Airway epithelial cell (primary cell): ENCODE results near the gene ARHGAP15. TPM values are rescaled to one million over a fixed set of nuclear protein-coding genes. Genes with fewer than 3 reads are reported as not detected.

Source experiments
- total RNA-seq: library from RNA; depleted of rRNA; stranded (reverse); fragments of >200 nt; gene quantifications from 2 replicates; pipeline ENCODE4 v1.2.3, GENCODE V29; 2015

Gene ARHGAP15
- not detected in 2 replicates for total RNA-seq

DNA sequence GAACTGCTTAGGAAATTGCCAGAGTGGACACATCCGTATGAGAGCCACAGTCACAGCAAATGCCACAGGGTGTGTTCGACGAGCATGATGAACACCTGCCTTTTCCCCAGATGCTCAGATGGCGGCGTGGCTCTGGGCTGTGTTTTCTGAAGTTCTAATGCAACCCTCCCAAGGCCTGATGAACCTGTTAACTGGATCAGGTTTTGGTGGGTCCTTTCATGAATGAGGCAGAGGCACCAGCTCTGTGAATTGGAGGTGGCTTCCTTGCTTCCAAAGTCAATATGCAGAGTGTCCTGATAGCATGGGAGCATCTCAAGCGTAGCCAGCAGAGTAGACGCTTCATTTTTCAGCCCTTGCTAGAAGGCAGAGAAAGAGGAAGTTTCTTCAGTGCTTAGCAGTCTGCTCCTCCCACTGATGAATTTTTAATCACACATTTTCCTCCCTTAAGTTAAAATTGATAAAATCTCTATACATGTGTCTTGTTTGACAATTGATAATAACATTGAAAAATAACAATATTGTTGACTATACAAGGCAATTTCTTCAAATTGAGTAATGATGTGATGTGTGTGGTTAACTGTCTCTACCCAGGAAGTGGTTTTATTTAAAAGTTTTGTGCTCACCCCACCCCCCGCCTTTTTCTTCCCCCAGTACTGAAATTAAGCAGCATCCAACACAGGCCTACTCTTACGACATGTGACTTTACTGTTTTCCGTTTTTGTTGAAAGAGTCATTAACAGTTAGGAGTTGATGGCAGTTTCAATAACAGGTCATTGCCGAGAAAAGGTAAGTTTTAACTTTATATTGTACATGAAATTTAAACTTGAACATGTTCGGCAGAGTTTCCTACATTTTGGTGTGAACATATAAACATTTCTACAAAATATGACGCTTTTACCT lies at the start of gene ARHGAP15:
TSS of gene ARHGAP15 (plus strand) at position 739 of the 900 bp plus-strand sequence.

